ENCODE data around the gene ALDH3B2. TPM values are rescaled to one million over a fixed set of nuclear protein-coding genes. Genes with fewer than 3 reads are reported as not detected.
A peak's percentile ranks its signal among the peaks of the same experiment; 100 is the strongest.

Gene ALDH3B2
- total RNA-seq, 3 donors from 2014 or later, result 0.32 to 62.3 (median 44.1) TPM

DNA sequence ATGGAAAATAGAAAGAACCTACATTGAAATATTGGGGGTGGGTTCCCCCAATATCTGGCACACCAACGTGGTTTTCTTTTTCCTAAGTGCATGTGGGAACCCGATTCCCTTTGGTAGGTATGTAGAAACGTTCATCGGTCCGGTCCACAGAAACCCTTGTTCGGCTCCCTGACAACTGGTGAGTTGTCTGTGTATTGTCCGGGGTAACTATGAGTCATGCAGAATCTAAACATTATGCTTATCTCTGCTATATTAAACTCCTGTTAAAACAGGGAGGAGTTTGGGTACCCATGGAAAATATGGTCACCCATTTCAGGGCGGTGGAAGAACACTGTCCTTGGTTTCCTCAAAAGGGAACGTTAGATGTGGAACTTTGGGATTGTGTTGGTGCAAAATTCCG is 25.1 kb upstream of the ALDH3B2 start:
- H3K4me1 ChIP-seq, result no peaks in the 10 kb centered on the region
- no peak overlapping the region for H3K4me3 ChIP-seq
- H3K9me3 ChIP-seq, result no peaks in the 10 kb centered on the region
- H3K27ac ChIP-seq, result no peak overlapping the region
- no peak for DNase-seq (ENCODE audit: low spot score in 2 of 2)
- H3K27me3 ChIP-seq, result no peaks in the 10 kb centered on the region
- TF ChIP-seq, protein P1, sequence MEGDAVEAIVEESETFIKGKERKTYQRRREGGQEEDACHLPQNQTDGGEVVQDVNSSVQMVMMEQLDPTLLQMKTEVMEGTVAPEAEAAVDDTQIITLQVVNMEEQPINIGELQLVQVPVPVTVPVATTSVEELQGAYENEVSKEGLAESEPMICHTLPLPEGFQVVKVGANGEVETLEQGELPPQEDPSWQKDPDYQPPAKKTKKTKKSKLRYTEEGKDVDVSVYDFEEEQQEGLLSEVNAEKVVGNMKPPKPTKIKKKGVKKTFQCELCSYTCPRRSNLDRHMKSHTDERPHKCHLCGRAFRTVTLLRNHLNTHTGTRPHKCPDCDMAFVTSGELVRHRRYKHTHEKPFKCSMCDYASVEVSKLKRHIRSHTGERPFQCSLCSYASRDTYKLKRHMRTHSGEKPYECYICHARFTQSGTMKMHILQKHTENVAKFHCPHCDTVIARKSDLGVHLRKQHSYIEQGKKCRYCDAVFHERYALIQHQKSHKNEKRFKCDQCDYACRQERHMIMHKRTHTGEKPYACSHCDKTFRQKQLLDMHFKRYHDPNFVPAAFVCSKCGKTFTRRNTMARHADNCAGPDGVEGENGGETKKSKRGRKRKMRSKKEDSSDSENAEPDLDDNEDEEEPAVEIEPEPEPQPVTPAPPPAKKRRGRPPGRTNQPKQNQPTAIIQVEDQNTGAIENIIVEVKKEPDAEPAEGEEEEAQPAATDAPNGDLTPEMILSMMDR (IDR thresholded peaks at IDR 0.05), result no peak
- no peak for TF ChIP-seq POLR2AphosphoS5 (IDR thresholded peaks at IDR 0.05)
- no peak for TF ChIP-seq POLR2A (IDR thresholded peaks at IDR 0.05)
- no peaks in the 10 kb centered on the region for H3K36me3 ChIP-seq
- intact Hi-C loops (cut with DNase I; ENCODE audit: low total_unique reads), result loop anchor here (5.0 kb wide), 1 partner anchor 468 kb away; no protein-coding TSS in a partner anchor

DNA sequence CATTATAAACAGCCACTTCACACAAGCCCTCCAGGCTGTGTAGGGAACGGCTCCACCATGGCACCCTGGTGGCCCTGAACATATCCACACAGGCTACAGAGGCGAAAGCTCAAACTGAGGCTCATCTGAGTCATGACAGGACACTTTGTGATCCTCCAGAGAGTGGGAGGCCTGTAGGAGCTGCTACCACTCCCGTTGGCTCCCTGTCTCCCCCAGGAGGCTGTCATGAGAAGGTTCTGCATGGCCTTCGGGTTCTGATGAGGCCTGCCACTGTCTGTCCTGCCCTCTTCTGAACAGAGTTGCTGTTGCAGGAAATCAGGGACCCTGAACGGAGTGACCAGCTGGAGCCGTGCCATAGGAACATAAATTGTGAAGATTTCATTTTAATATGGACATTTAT is 23.8 kb upstream of the ALDH3B2 start:
- H3K27me3 ChIP-seq, result no peaks in the 10 kb centered on the region
- no peak for DNase-seq (ENCODE audit: low spot score in 2 of 2)
- H3K9me3 ChIP-seq, result no peaks in the 10 kb centered on the region

DNA sequence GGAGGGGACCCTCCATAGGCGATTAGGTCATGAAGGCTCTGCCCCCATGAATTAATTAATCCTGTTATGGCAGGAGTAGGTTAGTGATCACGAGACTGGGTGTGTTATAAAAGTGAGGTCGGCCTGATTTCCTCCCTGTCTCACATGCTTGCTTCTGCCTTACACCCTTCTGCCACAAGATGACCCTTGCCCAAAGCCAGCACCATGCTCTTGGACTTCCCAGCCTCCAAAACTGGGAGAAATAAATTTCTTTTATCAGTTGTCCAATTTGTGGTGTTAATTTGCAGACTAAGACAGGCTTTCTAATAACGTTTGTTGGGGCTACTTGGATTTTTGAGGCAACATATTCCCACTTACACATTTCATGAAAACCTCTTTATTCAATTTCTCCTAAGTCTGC is 23.4 kb upstream of the ALDH3B2 start:
- no peaks in the 10 kb centered on the region for H3K9me3 ChIP-seq
- intact Hi-C loops (cut with DNase I; ENCODE audit: low total_unique reads), result loop anchor here (5.0 kb wide), 1 partner anchor 469 kb away; no protein-coding TSS in a partner anchor
- no peak for DNase-seq (ENCODE audit: low spot score in 2 of 2)

More for the DNA sequence above, 23.8 kb upstream of the ALDH3B2 start:
- TF ChIP-seq POLR2AphosphoS5 (IDR thresholded peaks at IDR 0.05), result no peak
- no peak for TF ChIP-seq POLR2A (IDR thresholded peaks at IDR 0.05)
- TF ChIP-seq, protein P1 (IDR thresholded peaks at IDR 0.05), result no peak
- no peak overlapping the region for H3K27ac ChIP-seq
- H3K4me3 ChIP-seq, result no peak overlapping the region
- H3K4me1 ChIP-seq, result no peaks in the 10 kb centered on the region
- H3K36me3 ChIP-seq, result no peaks in the 10 kb centered on the region
- intact Hi-C loops (cut with DNase I; ENCODE audit: low total_unique reads), result loop anchor here (5.0 kb wide), 1 partner anchor 469 kb away; no protein-coding TSS in a partner anchor

DNA sequence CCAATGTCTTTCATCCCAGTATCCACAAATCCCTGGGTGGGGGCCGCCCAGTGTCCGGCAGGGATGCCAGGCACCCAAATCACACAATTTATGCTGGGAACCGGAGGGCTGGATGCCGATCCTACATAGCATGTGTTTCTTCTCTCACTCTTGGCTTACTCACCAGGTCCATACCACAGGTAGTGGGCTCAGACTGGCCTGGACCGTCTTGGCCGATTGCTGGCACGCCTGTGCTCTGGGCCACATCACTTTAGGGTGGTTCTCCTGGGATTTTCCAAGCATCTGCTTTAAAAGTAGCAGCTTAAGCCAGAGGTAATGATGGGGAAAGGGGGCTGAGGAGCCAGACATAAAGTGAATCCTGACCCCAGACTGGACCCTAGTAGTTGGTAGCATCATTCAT is 22.6 kb upstream of the ALDH3B2 start:
- no peak for DNase-seq (ENCODE audit: low spot score in 2 of 2)
- no peak overlapping the region for H3K4me3 ChIP-seq
- TF ChIP-seq POLR2A (IDR thresholded peaks at IDR 0.05) (no peak), POLR2AphosphoS5 (IDR thresholded peaks at IDR 0.05) (no peak)
- TF ChIP-seq, protein P1 (IDR thresholded peaks at IDR 0.05), result no peak
- no peak overlapping the region for H3K27ac ChIP-seq
- H3K9me3 ChIP-seq, result no peaks in the 10 kb centered on the region
- H3K27me3 ChIP-seq, result no peaks in the 10 kb centered on the region
- H3K4me1 ChIP-seq, result no peaks in the 10 kb centered on the region
- intact Hi-C loops (cut with DNase I; ENCODE audit: low total_unique reads), result loop anchor here (5.0 kb wide), 1 partner anchor 470 kb away; no protein-coding TSS in a partner anchor
- no peaks in the 10 kb centered on the region for H3K36me3 ChIP-seq

More for the DNA sequence above, 23.4 kb upstream of the ALDH3B2 start:
- Histone ChIP-seq H3K4me1 (no peaks in the 10 kb centered on the region), H3K27me3 (no peaks in the 10 kb centered on the region), H3K27ac (no peak overlapping the region), H3K4me3 (no peak overlapping the region), H3K36me3 (no peaks in the 10 kb centered on the region)
- TF ChIP-seq, protein P1 (IDR thresholded peaks at IDR 0.05), result no peak
- TF ChIP-seq POLR2A (IDR thresholded peaks at IDR 0.05) (no peak), POLR2AphosphoS5 (IDR thresholded peaks at IDR 0.05) (no peak)

DNA sequence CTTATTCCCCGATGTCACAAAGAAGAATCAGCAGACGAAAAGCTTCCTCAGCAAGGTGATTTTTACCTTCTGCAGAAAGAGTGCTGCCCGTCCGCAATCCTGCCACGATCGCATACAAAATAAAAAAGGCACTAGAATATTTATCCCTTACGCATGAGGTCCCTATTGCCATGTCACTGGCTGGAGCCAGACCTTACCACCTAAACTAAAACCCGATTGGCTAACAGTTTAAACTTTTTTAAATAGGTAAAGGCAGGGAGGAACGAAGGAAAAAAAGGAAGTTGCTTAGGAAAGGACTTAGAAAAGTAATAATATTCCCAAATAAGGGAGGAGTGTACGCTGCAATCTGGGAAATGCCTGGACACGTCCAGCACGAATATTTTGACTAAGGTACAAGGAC is 21.2 kb upstream of the ALDH3B2 start:
- TF ChIP-seq POLR2A (IDR thresholded peaks at IDR 0.05) (no peak), POLR2AphosphoS5 (IDR thresholded peaks at IDR 0.05) (no peak)
- TF ChIP-seq, protein P1 (IDR thresholded peaks at IDR 0.05), result no peak
- no peak overlapping the region for H3K27ac ChIP-seq
- peak overlapping the region in 1 of 3 donors; percentile 30 for H3K4me3 ChIP-seq
- no peaks in the 10 kb centered on the region for H3K27me3 ChIP-seq
- H3K36me3 ChIP-seq, result no peaks in the 10 kb centered on the region
- DNase-seq (ENCODE audit: low spot score in 2 of 2), result no peak
- H3K4me1 ChIP-seq, result no peaks in the 10 kb centered on the region
- intact Hi-C loops (cut with DNase I; ENCODE audit: low total_unique reads), result loop anchor here (5.0 kb wide), 1 partner anchor 472 kb away; no protein-coding TSS in a partner anchor
- no peaks in the 10 kb centered on the region for H3K9me3 ChIP-seq

All from breast epithelium (tissue), 4 donors.